H1 (cell line): ENCODE measurements around the gene RAD51B. TPM values are rescaled to one million over a fixed set of nuclear protein-coding genes. Genes with fewer than 3 reads are reported as not detected.

Experiments used
- BACH1 ChIP-seq: IDR thresholded peaks from 2 replicates; pipeline ENCODE4 v1.6.1; 2012; ENCODE audit warnings: low read length, improper control_type of control experiment
- CHD1 ChIP-seq: IDR thresholded peaks from 2 replicates; pipeline ENCODE4 v1.6.1; 2012; ENCODE audit warnings: low read depth, low read length, improper control_type of control experiment
- E2F6 ChIP-seq: IDR thresholded peaks from 2 replicates; pipeline ENCODE4 v1.6.1; 2012; ENCODE audit warnings: inconsistent platforms
- HDAC2 ChIP-seq, 2 experiments: fragments of 300-600 bp in 1 of 2; sonication (generic) in 1 of 2; IDR thresholded peaks; 2 replicates each; pipeline ENCODE4 v1.6.1; 2011 to 2012; ENCODE audit warnings: low read depth in 2 of 2, low read length in 2 of 2, mild to moderate bottlenecking in 2 of 2, moderate library complexity in 2 of 2, borderline replicate concordance in 1 of 2, inconsistent platforms in 1 of 2
- polyA plus RNA-seq, 7 experiments: library from polyadenylated mRNA; depleted of rRNA in 3 of 7; stranded (reverse) in 5 of 7; unstranded in 2 of 7; fragments of >200 nt in 5 of 7; fragments of 200-250 nt in 2 of 7; gene quantifications; 1 replicate in 5 of 7; 2 replicates in 1 of 7; 4 replicates in 1 of 7; pipeline versions ENCODE4 v1.2.1 to v1.2.3, GENCODE V29; 2011 to 2013; ENCODE audit warnings: missing spikeins in 2 of 7, mixed read lengths in 2 of 7
- total RNA-seq: library from RNA; stranded (reverse); fragmentation: NEBNext Ultra II Directional; extraction: Animal tissue kit (Norgen Biotek cat#: 25700); gene quantifications from 2 replicates; pipeline ENCODE4 v1.2.1, GENCODE V29; 2021

Gene RAD51B
- total and polyA plus RNA-seq, 2 of the 8 experiments (the other 6 are each of a cell fraction or from before 2014, with no cell fraction given) = 3.9 to 14.9 TPM

- no peak for TF ChIP-seq CHD1
- TF ChIP-seq HDAC2 (IDR thresholded peaks at IDR 0.05; ENCODE audit: borderline replicate concordance in 1 of 2, low read depth in 2 of 2, low read length in 2 of 2) = no peak
- no peak for TF ChIP-seq BACH1
- TF ChIP-seq E2F6 = no peak
These were observed 707.0 kb downstream of the RAD51B start (continued) for GRCh38 chr14:68526512-68527091.
